Liver (tissue), 3 donors: ENCODE results near the gene ARHGAP36.

Source experiments
- ATF3 ChIP-seq: IDR thresholded peaks from 2 replicates; pipeline ENCODE4 v1.6.1; 2016; ENCODE audit warnings: antibody characterized with exemption
- CTCF ChIP-seq: fragments of 150-350 bp; IDR thresholded peaks from 2 replicates; pipeline ENCODE4 v1.5.1; 2017; ENCODE audit warnings: improper control_type of control experiment, low read depth, low read length; ENCODE audit not compliant: missing input control
- GABPA ChIP-seq, 2 donors: IDR thresholded peaks in 1 of 2; conservative IDR thresholded peaks in 1 of 2; 2 replicates each; pipeline ENCODE4 v1.6.1; 2016; ENCODE audit warnings: antibody characterized with exemption in 2 of 2, mild to moderate bottlenecking in 1 of 2, moderate library complexity in 1 of 2
- JUND ChIP-seq, 2 donors: IDR thresholded peaks; 2 replicates each; pipeline ENCODE4 v1.6.1; 2016; ENCODE audit warnings: antibody characterized with exemption in 2 of 2
- MAX ChIP-seq: IDR thresholded peaks from 2 replicates; pipeline ENCODE4 v1.6.1; 2016; ENCODE audit warnings: antibody characterized with exemption
- RAD21 ChIP-seq, 2 donors: IDR thresholded peaks; 2 replicates each; pipeline ENCODE4 v1.6.1; 2016; ENCODE audit warnings: antibody characterized with exemption in 2 of 2, mild to moderate bottlenecking in 2 of 2
- SP1 ChIP-seq: IDR thresholded peaks from 2 replicates; pipeline ENCODE4 v1.6.1; 2018; ENCODE audit warnings: antibody characterized with exemption, mild to moderate bottlenecking
- TAF1 ChIP-seq: conservative IDR thresholded peaks from 2 replicates; pipeline ENCODE4 v1.6.1; 2016; ENCODE audit warnings: antibody characterized with exemption, mild to moderate bottlenecking
- YY1 ChIP-seq: IDR thresholded peaks from 2 replicates; pipeline ENCODE4 v1.6.1; 2016; ENCODE audit warnings: antibody characterized with exemption, mild to moderate bottlenecking
- ZBTB33 ChIP-seq: IDR thresholded peaks from 2 replicates; pipeline ENCODE4 v1.6.1; 2016; ENCODE audit warnings: antibody characterized with exemption
- TF ChIP-seq, protein P1 (sequence below): IDR thresholded peaks from 2 replicates; pipeline ENCODE4 v1.6.1; 2016; ENCODE audit warnings: antibody characterized with exemption, mild to moderate bottlenecking
- donor health status: healthy.
- donor health status: healthy.

- TF ChIP-seq CTCF (no peak), SP1 (no peak), JUND (IDR thresholded peaks at IDR 0.05) (no peak), TAF1 (no peak), ZBTB33 (no peak), YY1 (no peak), RAD21 (IDR thresholded peaks at IDR 0.05) (no peak), ATF3 (no peak), MAX (no peak), GABPA (IDR thresholded peaks at IDR 0.05 in 1 of 2, conservative IDR thresholded peaks at IDR 0.05 in 1 of 2) (no peak)
- TF ChIP-seq, protein P1, sequence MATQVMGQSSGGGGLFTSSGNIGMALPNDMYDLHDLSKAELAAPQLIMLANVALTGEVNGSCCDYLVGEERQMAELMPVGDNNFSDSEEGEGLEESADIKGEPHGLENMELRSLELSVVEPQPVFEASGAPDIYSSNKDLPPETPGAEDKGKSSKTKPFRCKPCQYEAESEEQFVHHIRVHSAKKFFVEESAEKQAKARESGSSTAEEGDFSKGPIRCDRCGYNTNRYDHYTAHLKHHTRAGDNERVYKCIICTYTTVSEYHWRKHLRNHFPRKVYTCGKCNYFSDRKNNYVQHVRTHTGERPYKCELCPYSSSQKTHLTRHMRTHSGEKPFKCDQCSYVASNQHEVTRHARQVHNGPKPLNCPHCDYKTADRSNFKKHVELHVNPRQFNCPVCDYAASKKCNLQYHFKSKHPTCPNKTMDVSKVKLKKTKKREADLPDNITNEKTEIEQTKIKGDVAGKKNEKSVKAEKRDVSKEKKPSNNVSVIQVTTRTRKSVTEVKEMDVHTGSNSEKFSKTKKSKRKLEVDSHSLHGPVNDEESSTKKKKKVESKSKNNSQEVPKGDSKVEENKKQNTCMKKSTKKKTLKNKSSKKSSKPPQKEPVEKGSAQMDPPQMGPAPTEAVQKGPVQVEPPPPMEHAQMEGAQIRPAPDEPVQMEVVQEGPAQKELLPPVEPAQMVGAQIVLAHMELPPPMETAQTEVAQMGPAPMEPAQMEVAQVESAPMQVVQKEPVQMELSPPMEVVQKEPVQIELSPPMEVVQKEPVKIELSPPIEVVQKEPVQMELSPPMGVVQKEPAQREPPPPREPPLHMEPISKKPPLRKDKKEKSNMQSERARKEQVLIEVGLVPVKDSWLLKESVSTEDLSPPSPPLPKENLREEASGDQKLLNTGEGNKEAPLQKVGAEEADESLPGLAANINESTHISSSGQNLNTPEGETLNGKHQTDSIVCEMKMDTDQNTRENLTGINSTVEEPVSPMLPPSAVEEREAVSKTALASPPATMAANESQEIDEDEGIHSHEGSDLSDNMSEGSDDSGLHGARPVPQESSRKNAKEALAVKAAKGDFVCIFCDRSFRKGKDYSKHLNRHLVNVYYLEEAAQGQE: no peak
Measured at GRCh38 chrX:131081772-131082740, 23.9 kb downstream of the ARHGAP36 start.
